ENCODE measurements around the gene SURF2. TPM values are rescaled to one million over a fixed set of nuclear protein-coding genes. Genes with fewer than 3 reads are reported as not detected.

The SURF2 gene
- total RNA-seq, 1 experiment from 2014 or later, result 20.6 TPM

DNA sequence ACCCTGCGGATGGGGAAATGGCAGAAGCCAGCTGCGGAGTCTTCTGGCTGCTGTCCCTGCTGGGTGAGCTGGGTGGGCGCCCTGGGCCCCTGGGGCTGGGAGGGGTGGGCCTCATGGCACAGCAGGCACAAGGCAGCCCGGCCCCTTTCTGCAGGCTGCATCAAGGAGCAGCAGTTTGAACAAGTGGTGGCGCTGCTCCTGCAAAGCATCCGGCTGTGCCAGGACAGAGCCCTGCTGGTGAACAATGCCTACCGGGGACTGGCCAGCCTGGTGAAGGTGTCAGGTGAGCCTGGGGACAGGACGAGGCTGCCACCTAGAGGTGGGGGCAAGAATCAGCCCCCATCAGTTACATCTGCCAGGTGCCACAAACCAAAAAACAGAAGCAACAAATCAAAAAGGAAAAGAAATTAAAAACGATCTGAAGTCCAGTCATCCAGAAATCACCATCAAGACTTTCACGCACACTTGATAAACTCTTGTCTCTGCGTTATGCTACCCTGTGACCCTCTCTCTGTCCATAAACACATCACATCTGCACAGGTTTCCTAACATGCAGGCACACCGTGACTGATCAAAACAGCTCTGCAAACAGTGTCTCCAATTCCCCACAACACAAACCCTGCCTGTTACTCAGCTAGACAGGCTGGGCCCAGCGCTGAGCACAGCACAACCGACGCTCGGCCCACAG is 47.6 kb downstream of the SURF2 start:
- CTCF ChIA-PET, result interaction anchor here (0.5 kb wide), 1 partner anchor 68 kb away, joined by 4 read pairs; the partner anchor contains the start of gene SURF6
- peak; percentile 75 for TF ChIP-seq CTCF (IDR thresholded peaks at IDR 0.05; ENCODE audit: unreplicated experiment)
- Mint-ChIP-seq H3K4me3 (ENCODE audit: low read depth, unreplicated experiment) (no peak overlapping the region), H3K27ac (ENCODE audit: unreplicated experiment) (no peak overlapping the region), H3K9me3 (ENCODE audit: low read depth, unreplicated experiment) (no peaks in the 10 kb centered on the region), H3K4me1 (ENCODE audit: low read depth, unreplicated experiment) (no peaks in the 10 kb centered on the region), H3K27me3 (ENCODE audit: unreplicated experiment) (no peaks in the 10 kb centered on the region), H3K36me3 (ENCODE audit: insufficient read depth, unreplicated experiment) (peaks cover 12% of the 10 kb centered on the region)
- peak; percentile 78 for DNase-seq
- BruUV-seq (replicated peaks), result no TSS peak
- intact Hi-C loops (cut with micrococcal nuclease; ENCODE audit: unreplicated experiment), result loop anchor here (5.0 to 10.0 kb wide), 2 partner anchors 59 to 217 kb away; partner anchors contain the start of genes MED22 and RPL7A

DNA sequence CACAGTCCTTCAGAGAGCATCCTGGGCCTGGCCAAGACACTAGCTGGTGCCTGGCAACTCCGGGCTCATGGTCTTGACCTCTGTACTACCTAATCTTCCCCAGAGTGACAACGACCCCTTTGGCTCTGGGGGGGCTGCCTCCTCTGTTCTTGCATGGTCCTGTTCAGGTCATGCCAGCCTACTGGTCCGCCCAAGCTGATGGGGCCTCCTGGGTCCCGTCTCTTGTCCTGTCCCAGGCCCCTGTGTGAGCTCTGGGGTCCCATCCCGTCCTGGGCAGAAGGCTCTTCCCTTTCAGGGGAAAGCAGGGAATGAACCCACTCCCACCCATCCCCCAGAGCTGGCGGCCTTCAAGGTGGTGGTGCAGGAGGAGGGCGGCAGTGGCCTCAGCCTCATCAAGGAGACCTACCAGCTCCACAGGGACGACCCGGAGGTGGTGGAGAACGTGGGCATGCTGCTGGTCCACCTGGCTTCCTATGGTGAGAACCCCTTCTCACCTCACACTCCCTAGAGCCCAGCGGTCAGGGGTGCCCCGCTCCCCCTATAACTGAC is 48.2 kb downstream of the SURF2 start:
- no peaks in the 10 kb centered on the region for H3K27me3 Mint-ChIP-seq (ENCODE audit: unreplicated experiment)
- no peaks in the 10 kb centered on the region for H3K4me1 Mint-ChIP-seq (ENCODE audit: low read depth, unreplicated experiment)
- intact Hi-C loops (cut with micrococcal nuclease; ENCODE audit: unreplicated experiment), result loop anchor here (5.0 to 10.0 kb wide), 2 partner anchors 60 to 217 kb away; partner anchors contain the start of genes MED22 and RPL7A
- TF ChIP-seq CTCF (IDR thresholded peaks at IDR 0.05; ENCODE audit: unreplicated experiment), result no peak
- H3K27ac Mint-ChIP-seq (ENCODE audit: unreplicated experiment), result no peak overlapping the region
- CTCF ChIA-PET, result interaction anchor here (0.6 kb wide), 1 partner anchor 47 kb away, joined by 8 read pairs; no protein-coding TSS in a partner anchor
- H3K4me3 Mint-ChIP-seq (ENCODE audit: low read depth, unreplicated experiment), result no peak overlapping the region
- no TSS peak for BruUV-seq (replicated peaks)
- H3K36me3 Mint-ChIP-seq (ENCODE audit: insufficient read depth, unreplicated experiment), result peaks cover 16% of the 10 kb centered on the region
- no peaks in the 10 kb centered on the region for H3K9me3 Mint-ChIP-seq (ENCODE audit: low read depth, unreplicated experiment)
- DNase-seq, result no peak

- BruUV-seq (replicated peaks), result no TSS peak
- intact Hi-C loops (cut with micrococcal nuclease; ENCODE audit: unreplicated experiment), result loop anchor here (10.0 kb wide), 1 partner anchor 61 kb away; the partner anchor contains the start of genes MED22 and RPL7A
Measured at GRCh38 chr9:133405508-133406438, 49.4 kb downstream of the SURF2 start.

More at GRCh38 chr9:133405508-133406438, 49.4 kb downstream of the SURF2 start:
- CTCF ChIA-PET, result no interaction called here
- no peak overlapping the region for H3K27ac Mint-ChIP-seq (ENCODE audit: unreplicated experiment)
- H3K27me3 Mint-ChIP-seq (ENCODE audit: unreplicated experiment), result no peaks in the 10 kb centered on the region
- H3K36me3 Mint-ChIP-seq (ENCODE audit: insufficient read depth, unreplicated experiment), result peaks cover 24% of the 10 kb centered on the region
- H3K9me3 Mint-ChIP-seq (ENCODE audit: low read depth, unreplicated experiment), result no peaks in the 10 kb centered on the region
- no peak for TF ChIP-seq CTCF (IDR thresholded peaks at IDR 0.05; ENCODE audit: unreplicated experiment)
- DNase-seq, result no peak
- H3K4me1 Mint-ChIP-seq (ENCODE audit: low read depth, unreplicated experiment), result no peaks in the 10 kb centered on the region
- H3K4me3 Mint-ChIP-seq (ENCODE audit: low read depth, unreplicated experiment), result no peak overlapping the region
